ENCODE data around the gene EFNA2. TPM values are rescaled to one million over a fixed set of nuclear protein-coding genes. Genes with fewer than 3 reads are reported as not detected.

EFNA2 gene
- total and polyA plus RNA-seq, 2 of the 8 experiments (the other 6 are each of a cell fraction or from before 2014, with no cell fraction given): 4.0 to 7.0 TPM

DNA sequence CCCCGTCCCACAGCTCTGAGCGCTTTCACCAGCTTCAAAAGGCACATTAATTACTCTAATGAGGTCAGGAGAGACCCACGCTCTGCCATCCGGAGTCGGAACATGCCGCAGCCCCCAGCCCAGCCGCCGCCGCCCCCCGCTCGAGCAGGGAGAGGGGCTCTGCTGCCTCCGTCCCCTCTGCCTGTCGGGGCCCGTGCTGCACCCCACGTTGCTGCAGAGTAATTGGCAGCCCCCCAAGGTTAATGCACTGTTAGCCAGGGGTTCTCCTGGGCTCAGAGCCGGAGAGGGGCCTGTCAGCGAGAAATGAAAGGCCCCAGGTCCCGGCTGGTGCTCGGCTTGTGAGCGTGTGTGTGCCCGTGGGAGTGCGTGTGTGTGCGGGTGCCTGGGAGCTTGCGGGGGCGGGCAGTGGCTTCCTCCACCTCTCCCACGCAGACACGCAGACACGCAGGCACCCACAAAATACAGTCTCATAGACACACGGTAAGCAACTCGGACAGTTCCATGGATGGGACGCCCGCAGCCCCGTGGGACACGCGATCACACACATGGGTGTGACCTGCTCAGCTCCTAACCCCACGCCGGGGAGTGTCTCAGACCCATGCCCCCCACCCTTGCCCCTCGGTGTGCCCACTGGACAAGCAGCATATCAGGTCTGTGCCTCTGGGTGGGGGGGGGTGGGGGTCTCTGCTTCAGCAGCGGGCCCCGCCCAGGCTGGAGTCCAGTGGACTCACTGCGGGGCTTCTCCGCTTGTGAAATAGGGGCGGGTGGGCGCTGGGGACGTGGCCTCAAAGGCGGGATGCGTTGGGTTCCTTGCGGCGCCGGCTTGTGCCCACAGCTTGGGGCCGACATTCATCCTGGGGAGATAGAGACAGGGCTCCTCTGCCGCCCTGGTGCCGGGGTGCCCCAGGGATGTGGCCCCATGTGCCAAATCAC lies 4.8 kb upstream of the EFNA2 start:
- Histone ChIP-seq H4K8ac (ENCODE audit: extremely low read depth, insufficient read depth, low read length) (no peak overlapping the region; the same call in 1 of the 2 replicates), H3K4me1 (replicated peaks in 1 of 4; ENCODE audit: control insufficient read depth in 3 of 4, insufficient read depth in 4 of 4, low read length in 3 of 4) (peaks cover 0 to 16% (median 10%) of the 10 kb centered on the region in 4 experiments; a peak in 5 of 7 replicates), H3K23me2 (ENCODE audit: low read depth, low read length) (peaks cover 7% of the 10 kb centered on the region; the same call in 1 of the 2 replicates), H4K91ac (replicated peaks; ENCODE audit: insufficient read length, low read length) (no peak overlapping the region), H4K20me1 (replicated peaks in 1 of 2; ENCODE audit: control insufficient read depth in 1 of 2, insufficient read depth in 2 of 2, low read length in 2 of 2) (peaks cover 0 to 10% of the 10 kb centered on the region in 2 experiments), H2BK15ac (ENCODE audit: low read length) (peak overlapping the region; percentile 99; the same call in 1 of the 2 replicates), H3K27me3 (replicated peaks in 1 of 4; ENCODE audit: control insufficient read depth in 3 of 4, extremely low read depth in 1 of 4, insufficient read depth in 3 of 4, low read length in 3 of 4) (peaks cover 0 to 16% (median 12%) of the 10 kb centered on the region in 4 experiments; a peak in 5 of 7 replicates), H3K4ac (replicated peaks; ENCODE audit: insufficient read length, low read depth, low read length) (no peak overlapping the region), H2BK12ac (ENCODE audit: low read depth, low read length) (no peak overlapping the region), H3K9me3 (ENCODE audit: insufficient read depth in 2 of 2, low read depth in 1 of 2, low read length in 1 of 2) (no peaks in the 10 kb centered on the region), H3K79me1 (ENCODE audit: low read depth, low read length) (peaks cover 5% of the 10 kb centered on the region; the same call in 1 of the 2 replicates), H3K18ac (ENCODE audit: extremely low read depth, low read length) (no peak overlapping the region), H2AK5ac (ENCODE audit: low read depth, low read length) (no peak overlapping the region), H2AFZ (ENCODE audit: low read length) (no peak overlapping the region), H2BK5ac (ENCODE audit: low read depth, low read length) (no peak overlapping the region), H3K14ac (ENCODE audit: insufficient read length) (no peak overlapping the region), H2BK20ac (ENCODE audit: low read length) (no peak overlapping the region), H3K23ac (ENCODE audit: insufficient read length) (no peak overlapping the region), H3K4me3 (ENCODE audit: extremely low read depth in 1 of 4, insufficient read depth in 2 of 4, low read depth in 3 of 4, low read length in 4 of 4) (no peak overlapping the region), H4K5ac (ENCODE audit: insufficient read length, low read depth, low read length) (no peak overlapping the region), H2BK120ac (replicated peaks; ENCODE audit: low read depth, low read length) (no peak overlapping the region), H3K36me3 (ENCODE audit: control insufficient read depth in 2 of 4, insufficient read depth in 4 of 4, low read length in 3 of 4) (peaks cover 0 to 5% (median 0%) of the 10 kb centered on the region in 4 experiments; a peak in 1 of 8 replicates), H3K9ac (replicated peaks in 1 of 4; ENCODE audit: extremely low read depth in 1 of 4, low read depth in 3 of 4, low read length in 3 of 4) (no peak overlapping the region), H3K4me2 (ENCODE audit: insufficient read depth in 1 of 2, low read depth in 2 of 2, low read length in 2 of 2) (no peak overlapping the region), H3K79me2 (ENCODE audit: control insufficient read depth in 1 of 2, insufficient read depth in 2 of 2, low read length in 2 of 2) (peaks cover 0 to 6% of the 10 kb centered on the region in 2 experiments; a peak in 1 of 4 replicates), H3K56ac (replicated peaks; ENCODE audit: insufficient read length, low read depth, low read length) (no peak overlapping the region), H3K27ac (ENCODE audit: low read depth, low read length) (no peak overlapping the region)
- WGBS, 2 experiments (ENCODE audit: extremely low coverage in 1 of 2, insufficient coverage in 1 of 2, insufficient read length in 1 of 2, insufficient replicate concordance in 2 of 2, low coverage in 1 of 2, low lambda C conversion rate in 2 of 2, missing lambda C conversion rate in 1 of 2): 96% methylated on average over 41 of the region's 53 CpGs; no CpG with 5 or more reads in 1 of the 2 experiments
- DNase-seq (ENCODE audit: low read depth in 1 of 2, low spot score in 2 of 2): no peak
- no peak for FAIRE-seq
- ChIA-PET POLR2A (ENCODE audit: partially characterized antibody) (interaction anchor here (0.7 to 11.4 kb wide), 5 partner anchors 9 to 159 kb away, joined by 3 to 331 read pairs (median 4); partner anchors contain the start of gene CIRBP), CTCF (ENCODE audit: partially characterized antibody) (interaction anchor here (0.6 to 4.0 kb wide), 14 partner anchors 30 to 160 kb away, joined by 3 to 14 read pairs (median 4); no protein-coding TSS in a partner anchor)
- no peak for TF ChIP-seq RAD21 (IDR thresholded peaks at IDR 0.05 in 1 of 2, conservative IDR thresholded peaks at IDR 0.05 in 1 of 2; ENCODE audit: low read depth in 2 of 2, low read length in 2 of 2)
- no peak for TF ChIP-seq KDM5A (IDR thresholded peaks at IDR 0.05; ENCODE audit: low read length)
- TF ChIP-seq RFX5 (IDR thresholded peaks at IDR 0.05; ENCODE audit: borderline replicate concordance, low read depth, low read length): no peak
- TF ChIP-seq SUZ12 (IDR thresholded peaks at IDR 0.05; ENCODE audit: low read length): no peak
- TF ChIP-seq, protein P1, sequence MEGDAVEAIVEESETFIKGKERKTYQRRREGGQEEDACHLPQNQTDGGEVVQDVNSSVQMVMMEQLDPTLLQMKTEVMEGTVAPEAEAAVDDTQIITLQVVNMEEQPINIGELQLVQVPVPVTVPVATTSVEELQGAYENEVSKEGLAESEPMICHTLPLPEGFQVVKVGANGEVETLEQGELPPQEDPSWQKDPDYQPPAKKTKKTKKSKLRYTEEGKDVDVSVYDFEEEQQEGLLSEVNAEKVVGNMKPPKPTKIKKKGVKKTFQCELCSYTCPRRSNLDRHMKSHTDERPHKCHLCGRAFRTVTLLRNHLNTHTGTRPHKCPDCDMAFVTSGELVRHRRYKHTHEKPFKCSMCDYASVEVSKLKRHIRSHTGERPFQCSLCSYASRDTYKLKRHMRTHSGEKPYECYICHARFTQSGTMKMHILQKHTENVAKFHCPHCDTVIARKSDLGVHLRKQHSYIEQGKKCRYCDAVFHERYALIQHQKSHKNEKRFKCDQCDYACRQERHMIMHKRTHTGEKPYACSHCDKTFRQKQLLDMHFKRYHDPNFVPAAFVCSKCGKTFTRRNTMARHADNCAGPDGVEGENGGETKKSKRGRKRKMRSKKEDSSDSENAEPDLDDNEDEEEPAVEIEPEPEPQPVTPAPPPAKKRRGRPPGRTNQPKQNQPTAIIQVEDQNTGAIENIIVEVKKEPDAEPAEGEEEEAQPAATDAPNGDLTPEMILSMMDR (IDR thresholded peaks at IDR 0.05; ENCODE audit: control extremely low read depth in 1 of 3, insufficient read depth in 1 of 3, low read depth in 1 of 3, low read length in 3 of 3): no peak
